Cardiac fibroblast (primary cell): ENCODE data around the gene ZDHHC20.
"Not testable (repeated sequence)": the region's sequence is repeated elsewhere in the genome, so short reads cannot be mapped to it uniquely, and the experiment has no call there.

ENCODE experiments used
- DNase-seq, 2 donors: peaks; one replicate each; pipeline versions ENCODE4 v3.0.0 to v3.0.0-alpha.2; 2010; ENCODE audit warnings: low read depth in 2 of 2
- H3K4me3 ChIP-seq, 2 donors: replicated peaks in 1 of 2; 1 replicate in 1 of 2; 2 replicates in 1 of 2; pipeline ENCODE4 v1.5.1; 2011; ENCODE audit warnings: low read depth in 2 of 2, low read length in 2 of 2, mild to moderate bottlenecking in 2 of 2, moderate library complexity in 1 of 2
- TF ChIP-seq, protein P1 (sequence below): IDR thresholded peaks from one replicate; pipeline ENCODE4 v1.5.1; 2011; ENCODE audit warnings: low read depth, mild to moderate bottlenecking, low read length, inconsistent platforms

ZDHHC20 gene

DNA sequence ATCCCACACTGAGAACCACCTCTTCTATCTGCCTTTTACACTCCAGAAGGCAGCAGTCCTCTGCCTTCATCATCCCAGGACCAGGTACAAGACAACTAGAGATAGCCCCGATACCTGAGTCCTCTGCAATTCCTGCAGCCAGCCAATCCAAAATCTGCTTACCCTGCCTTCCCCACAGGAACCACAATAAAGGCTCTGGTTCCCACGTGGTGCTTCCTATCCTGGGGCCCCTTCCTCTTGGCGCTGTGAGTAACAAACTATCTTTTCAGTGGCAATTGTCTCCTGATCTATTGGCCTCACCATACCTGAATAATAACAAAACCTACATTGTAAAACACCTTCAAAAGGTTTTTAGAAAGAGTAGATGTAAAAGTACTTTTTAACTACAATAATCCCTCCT is 63.1 kb downstream of the ZDHHC20 start:
- TF ChIP-seq, protein P1, sequence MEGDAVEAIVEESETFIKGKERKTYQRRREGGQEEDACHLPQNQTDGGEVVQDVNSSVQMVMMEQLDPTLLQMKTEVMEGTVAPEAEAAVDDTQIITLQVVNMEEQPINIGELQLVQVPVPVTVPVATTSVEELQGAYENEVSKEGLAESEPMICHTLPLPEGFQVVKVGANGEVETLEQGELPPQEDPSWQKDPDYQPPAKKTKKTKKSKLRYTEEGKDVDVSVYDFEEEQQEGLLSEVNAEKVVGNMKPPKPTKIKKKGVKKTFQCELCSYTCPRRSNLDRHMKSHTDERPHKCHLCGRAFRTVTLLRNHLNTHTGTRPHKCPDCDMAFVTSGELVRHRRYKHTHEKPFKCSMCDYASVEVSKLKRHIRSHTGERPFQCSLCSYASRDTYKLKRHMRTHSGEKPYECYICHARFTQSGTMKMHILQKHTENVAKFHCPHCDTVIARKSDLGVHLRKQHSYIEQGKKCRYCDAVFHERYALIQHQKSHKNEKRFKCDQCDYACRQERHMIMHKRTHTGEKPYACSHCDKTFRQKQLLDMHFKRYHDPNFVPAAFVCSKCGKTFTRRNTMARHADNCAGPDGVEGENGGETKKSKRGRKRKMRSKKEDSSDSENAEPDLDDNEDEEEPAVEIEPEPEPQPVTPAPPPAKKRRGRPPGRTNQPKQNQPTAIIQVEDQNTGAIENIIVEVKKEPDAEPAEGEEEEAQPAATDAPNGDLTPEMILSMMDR = no peak
- H3K4me3 ChIP-seq = no peak overlapping the region
- DNase-seq = no peak

DNA sequence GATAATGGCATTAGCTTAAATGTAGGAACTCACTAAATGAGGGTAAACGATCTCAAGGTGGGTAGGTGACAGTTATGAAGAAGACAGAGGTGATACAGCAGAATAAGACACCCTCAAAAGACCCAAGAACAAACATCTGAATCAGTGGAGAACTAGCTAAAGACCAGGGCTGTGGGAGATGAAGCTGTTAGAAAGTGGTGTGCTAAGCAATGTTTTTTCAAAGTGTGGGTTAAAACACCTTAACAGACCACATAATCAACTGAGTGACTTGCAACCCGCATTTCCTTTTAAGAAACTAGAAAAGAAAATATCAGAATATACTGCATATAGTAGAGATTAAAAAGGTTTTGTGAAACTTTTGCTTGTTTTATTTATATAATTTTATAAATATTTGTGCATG is 70.0 kb downstream of the ZDHHC20 start:
- DNase-seq = no peak
- H3K4me3 ChIP-seq = no peak overlapping the region
- TF ChIP-seq, protein P1 = no peak

DNA sequence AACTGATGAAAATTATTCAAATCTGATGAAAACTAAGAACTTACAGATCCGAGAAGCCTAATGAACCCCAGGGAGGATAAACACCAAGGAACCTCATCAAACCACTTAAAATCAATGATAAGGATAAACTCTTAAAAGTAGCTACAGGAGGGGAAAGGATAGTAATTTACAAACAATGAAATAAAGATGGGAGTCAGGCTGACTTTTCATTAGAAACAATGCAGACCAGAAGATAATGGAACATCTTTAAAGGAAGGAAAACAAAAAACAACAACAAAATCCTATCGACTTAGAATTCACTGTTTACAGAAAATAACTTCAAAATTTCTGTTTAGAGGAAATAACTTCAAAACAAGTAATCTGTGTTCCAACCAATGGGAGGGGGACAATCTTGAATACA is 73.4 kb downstream of the ZDHHC20 start:
- no peak overlapping the region for H3K4me3 ChIP-seq
- DNase-seq = no peak
- TF ChIP-seq, protein P1 = no peak

DNA sequence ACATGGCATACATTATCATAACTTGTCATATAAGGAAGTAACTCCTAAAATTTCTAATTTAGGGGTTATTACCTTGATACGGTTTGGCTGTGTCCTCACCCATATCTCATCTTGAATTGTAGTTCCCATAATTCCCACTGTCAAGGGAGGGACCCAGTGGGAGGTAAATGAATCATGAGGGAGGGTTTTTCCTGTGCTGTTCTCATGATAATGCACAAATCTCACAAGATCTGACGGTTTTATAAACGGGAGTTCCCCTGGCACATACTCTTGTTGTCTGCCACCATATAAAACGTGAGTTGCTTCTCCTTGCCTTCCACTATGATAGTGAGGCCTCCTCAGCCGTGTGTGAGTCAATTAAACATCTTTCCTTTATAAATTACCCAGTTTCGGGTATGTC is 76.0 kb downstream of the ZDHHC20 start:
- no peak overlapping the region for H3K4me3 ChIP-seq
- DNase-seq = no peak
- TF ChIP-seq, protein P1 = no peak

DNA sequence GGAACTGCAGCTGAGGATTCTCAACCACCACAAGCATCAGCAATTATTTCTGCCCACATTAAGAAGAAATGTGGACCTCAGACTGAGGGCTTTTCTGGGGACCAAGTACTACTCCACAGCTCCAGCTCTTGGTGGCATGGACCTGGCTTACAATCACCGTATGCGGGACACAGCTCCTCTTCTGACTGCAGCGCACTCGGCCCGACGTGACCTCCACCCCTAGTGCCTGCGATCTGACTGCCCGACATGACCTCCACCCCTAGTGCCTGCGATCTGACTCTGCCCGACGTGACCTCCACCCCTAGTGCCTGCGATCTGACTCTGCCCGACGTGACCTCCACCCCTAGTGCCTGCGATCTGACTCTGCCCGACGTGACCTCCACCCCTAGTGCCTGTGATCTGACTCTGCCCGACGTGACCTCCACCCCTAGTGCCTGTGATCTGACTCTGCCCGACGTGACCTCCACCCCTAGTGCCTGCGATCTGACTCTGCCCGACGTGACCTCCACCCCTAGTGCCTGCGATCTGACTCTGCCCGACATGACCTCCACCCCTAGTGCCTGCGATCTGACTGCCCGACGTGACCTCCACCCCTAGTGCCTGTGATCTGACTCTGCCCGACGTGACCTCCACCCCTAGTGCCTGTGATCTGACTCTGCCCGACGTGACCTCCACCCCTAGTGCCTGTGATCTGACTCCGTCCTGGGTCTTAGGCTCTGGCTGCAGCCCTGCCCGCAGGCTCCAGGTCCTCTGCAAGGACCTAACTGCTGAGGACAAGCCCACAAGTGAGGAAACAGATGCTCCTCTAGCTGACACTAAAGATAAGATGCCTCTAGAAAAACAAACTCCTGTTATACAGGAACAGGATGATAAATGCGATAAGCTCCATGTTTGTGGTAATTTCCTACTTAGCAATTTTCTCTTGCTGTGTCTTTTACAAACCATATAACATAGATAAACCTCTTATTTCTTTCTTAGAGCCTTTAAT is 81.8 kb downstream of the ZDHHC20 start:
- DNase-seq, H3K4me3 ChIP-seq: not testable (repeated sequence)

DNA sequence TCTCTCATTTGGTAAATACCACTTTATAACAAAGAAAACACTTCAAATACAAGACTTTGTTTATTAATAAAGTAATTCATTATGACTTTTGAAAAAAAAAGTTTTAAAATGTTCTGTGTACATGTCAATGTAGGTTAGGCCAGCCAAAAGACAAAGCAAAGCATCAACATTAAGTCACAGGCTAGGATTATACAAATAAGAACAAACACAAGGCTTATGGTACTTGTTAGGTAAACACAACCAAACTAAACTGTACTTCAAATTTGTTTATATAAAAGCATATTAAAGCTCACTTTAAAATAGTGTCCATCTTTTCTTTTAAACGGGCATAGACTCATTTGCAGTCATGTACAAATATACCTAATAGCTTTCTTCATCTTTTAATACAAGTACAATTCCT is 86.6 kb downstream of the ZDHHC20 start:
- no peak overlapping the region for H3K4me3 ChIP-seq
- TF ChIP-seq, protein P1 = no peak

DNA sequence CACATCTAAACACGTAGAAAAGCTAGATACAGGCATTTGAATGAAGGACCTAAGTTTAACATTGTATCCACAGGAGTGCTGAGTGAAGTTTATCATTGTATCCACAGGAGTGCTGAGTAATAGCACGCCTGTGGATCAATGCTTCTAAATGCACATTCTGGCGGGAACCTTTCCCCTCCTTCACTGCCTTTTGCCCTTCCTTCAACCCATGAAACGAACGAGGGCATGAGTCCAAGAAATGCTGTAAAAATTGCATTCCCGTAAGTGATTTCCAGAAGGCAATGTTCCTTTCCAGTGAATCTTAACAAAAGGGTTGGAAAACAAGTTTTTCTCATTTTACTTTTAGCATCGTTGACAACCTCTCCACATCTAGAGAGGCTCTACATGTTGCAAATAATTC is 88.1 kb downstream of the ZDHHC20 start:
- TF ChIP-seq, protein P1 = no peak
- H3K4me3 ChIP-seq = no peak overlapping the region
- DNase-seq = peak in 1 of 2 donors; percentile 57

More for the DNA sequence above, 86.6 kb downstream of the ZDHHC20 start:
- DNase-seq = no peak
